ENCODE data around the gene LIN28B. TPM values are rescaled to one million over a fixed set of nuclear protein-coding genes. Genes with fewer than 3 reads are reported as not detected.
"Not testable (repeated sequence)": the region's sequence is repeated elsewhere in the genome, so short reads cannot be mapped to it uniquely, and the experiment has no call there.

The LIN28B gene
- total and polyA plus RNA-seq, 2 of the 4 experiments (the other 2 are of a cell fraction), result not detected

DNA sequence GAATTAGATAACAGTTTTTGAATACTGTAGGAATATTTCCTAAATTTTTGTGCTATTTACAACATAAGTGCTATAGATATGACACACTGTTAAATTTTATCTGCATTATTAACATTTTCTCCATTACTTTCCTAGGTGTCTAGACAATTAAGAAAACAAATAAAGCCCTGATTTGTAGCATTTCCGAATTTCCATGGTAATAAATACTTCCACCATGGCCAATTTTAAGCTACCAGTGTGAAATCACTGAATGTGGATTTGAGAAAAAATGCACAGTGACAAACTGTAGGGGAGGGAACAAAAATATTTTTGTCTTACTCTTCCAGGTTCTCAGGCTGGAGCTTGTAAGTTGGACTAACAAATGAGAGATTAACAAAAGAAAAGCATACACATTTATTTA, 27.9 kb downstream of the LIN28B start:
- Histone ChIP-seq H4K5ac (ENCODE audit: low read depth, low read length) (no peak overlapping the region), H3K4me2 (ENCODE audit: low read depth, low read length) (no peak overlapping the region), H3K4ac (ENCODE audit: low read depth, low read length) (no peak overlapping the region), H3K27me3 (ENCODE audit: control insufficient read depth, insufficient read depth, low read length) (0 out of 2 replicates have a peak, but pooled peaks cover 1% of the 10 kb centered on the region), H3K9ac (ENCODE audit: low read depth, low read length) (no peak overlapping the region), H4K91ac (ENCODE audit: insufficient read depth, low read depth, low read length) (no peak overlapping the region), H2BK15ac (ENCODE audit: low read depth, low read length) (no peak overlapping the region), H3K9me3 (ENCODE audit: control insufficient read depth, insufficient read depth, low read length) (no peaks in the 10 kb centered on the region), H3K4me3 (ENCODE audit: insufficient read depth, low read depth, low read length) (no peak overlapping the region), H2AFZ (replicated peaks; ENCODE audit: low read length, poor library complexity) (no peak overlapping the region), H2BK120ac (ENCODE audit: low read depth, low read length) (no peak overlapping the region), H2AK5ac (ENCODE audit: low read depth, low read length) (no peak overlapping the region), H4K8ac (ENCODE audit: low read depth in 2 of 2, low read length in 2 of 2) (no peak overlapping the region), H3K18ac (ENCODE audit: low read depth, low read length) (no peak overlapping the region), H3K36me3 (ENCODE audit: control insufficient read depth, insufficient read depth, low read length) (no peaks in the 10 kb centered on the region), H4K20me1 (ENCODE audit: insufficient read depth, low read length) (no peaks in the 10 kb centered on the region), H2AK9ac (replicated peaks; ENCODE audit: low read depth, low read length, poor library complexity) (no peak overlapping the region), H3K27ac (ENCODE audit: insufficient read depth, low read length) (no peak overlapping the region), H3K14ac (replicated peaks; ENCODE audit: low read depth, low read length) (no peak overlapping the region), H2BK5ac (ENCODE audit: low read depth, low read length, poor library complexity, severe bottlenecking) (no peak overlapping the region), H3K4me1 (ENCODE audit: control insufficient read depth, insufficient read depth, low read length) (no peaks in the 10 kb centered on the region), H2BK20ac (ENCODE audit: low read depth, low read length) (no peak overlapping the region), H3K56ac (ENCODE audit: extremely low read depth, insufficient read depth, low read length) (no peak overlapping the region), H3K79me1 (ENCODE audit: low read depth in 1 of 2, low read length in 2 of 2) (no peaks in the 10 kb centered on the region), H3K9me1 (ENCODE audit: insufficient read depth, low read length) (no peaks in the 10 kb centered on the region), H3K23ac (ENCODE audit: low read depth, low read length) (no peak overlapping the region)
- BruUV-seq (replicated peaks), result no TSS peak
- TF ChIP-seq MXI1 (IDR thresholded peaks at IDR 0.05; ENCODE audit: borderline replicate concordance, low read depth, low read length) (no peak), RAD21 (IDR thresholded peaks at IDR 0.05; ENCODE audit: low read length) (no peak)
- TF ChIP-seq, protein P1, sequence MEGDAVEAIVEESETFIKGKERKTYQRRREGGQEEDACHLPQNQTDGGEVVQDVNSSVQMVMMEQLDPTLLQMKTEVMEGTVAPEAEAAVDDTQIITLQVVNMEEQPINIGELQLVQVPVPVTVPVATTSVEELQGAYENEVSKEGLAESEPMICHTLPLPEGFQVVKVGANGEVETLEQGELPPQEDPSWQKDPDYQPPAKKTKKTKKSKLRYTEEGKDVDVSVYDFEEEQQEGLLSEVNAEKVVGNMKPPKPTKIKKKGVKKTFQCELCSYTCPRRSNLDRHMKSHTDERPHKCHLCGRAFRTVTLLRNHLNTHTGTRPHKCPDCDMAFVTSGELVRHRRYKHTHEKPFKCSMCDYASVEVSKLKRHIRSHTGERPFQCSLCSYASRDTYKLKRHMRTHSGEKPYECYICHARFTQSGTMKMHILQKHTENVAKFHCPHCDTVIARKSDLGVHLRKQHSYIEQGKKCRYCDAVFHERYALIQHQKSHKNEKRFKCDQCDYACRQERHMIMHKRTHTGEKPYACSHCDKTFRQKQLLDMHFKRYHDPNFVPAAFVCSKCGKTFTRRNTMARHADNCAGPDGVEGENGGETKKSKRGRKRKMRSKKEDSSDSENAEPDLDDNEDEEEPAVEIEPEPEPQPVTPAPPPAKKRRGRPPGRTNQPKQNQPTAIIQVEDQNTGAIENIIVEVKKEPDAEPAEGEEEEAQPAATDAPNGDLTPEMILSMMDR (conservative IDR thresholded peaks at IDR 0.05; ENCODE audit: low read depth, low read length), result no peak
- ATAC-seq (ENCODE audit: low read depth) (no peak), DNase-seq (no peak)
- in situ Hi-C loops (cut with MboI; ENCODE audit: low sequenced_read_pairs), result no loop called here
- dilution Hi-C loops (cut with HindIII; ENCODE audit: low sequenced_read_pairs, unreplicated experiment), result no loop called here
- ChIA-PET POLR2A (ENCODE audit: unreplicated experiment) (no interaction called here), CTCF (no interaction called here)
- intact Hi-C loops (cut with micrococcal nuclease), result no loop called here
- no CpG with 5 or more reads among the region's 1 CpG for WGBS, 2 experiments (ENCODE audit: extremely low coverage in 2 of 2, insufficient read length in 1 of 2)

DNA sequence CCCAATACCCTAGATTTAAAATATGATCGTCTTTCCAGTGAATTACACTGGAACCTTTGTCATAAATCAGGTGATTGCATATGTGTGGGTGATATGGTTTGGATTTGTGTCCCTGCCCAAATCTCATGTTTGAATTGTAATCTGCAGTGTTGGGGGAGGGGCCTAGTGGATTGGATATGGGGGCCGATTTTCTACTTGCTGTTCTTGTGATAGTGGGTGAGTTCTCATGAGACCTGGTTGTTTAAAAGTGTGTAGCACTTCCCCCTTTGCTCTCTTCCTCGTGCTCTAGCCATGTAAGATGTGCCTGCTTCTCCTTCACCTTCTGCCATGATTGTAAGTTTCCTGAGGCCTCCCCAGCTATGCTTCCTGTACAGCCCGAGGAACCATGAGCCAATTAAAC, 29.0 kb downstream of the LIN28B start:
- H3K4me3 ChIP-seq (ENCODE audit: insufficient read depth, low read depth, low read length); H2BK20ac ChIP-seq (ENCODE audit: low read depth, low read length); H4K5ac ChIP-seq (ENCODE audit: low read depth, low read length); POLR2A ChIA-PET (ENCODE audit: unreplicated experiment); H3K18ac ChIP-seq (ENCODE audit: low read depth, low read length); DNase-seq; ATAC-seq (ENCODE audit: low read depth); H3K27ac ChIP-seq (ENCODE audit: insufficient read depth, low read length); intact Hi-C loops (cut with micrococcal nuclease); BruUV-seq (replicated peaks); H3K79me1 ChIP-seq (ENCODE audit: low read depth in 1 of 2, low read length in 2 of 2); H2BK15ac ChIP-seq (ENCODE audit: low read depth, low read length); H4K20me1 ChIP-seq (ENCODE audit: insufficient read depth, low read length); H3K36me3 ChIP-seq (ENCODE audit: control insufficient read depth, insufficient read depth, low read length); H2BK120ac ChIP-seq (ENCODE audit: low read depth, low read length); H3K56ac ChIP-seq (ENCODE audit: extremely low read depth, insufficient read depth, low read length); H3K4ac ChIP-seq (ENCODE audit: low read depth, low read length); H3K9ac ChIP-seq (ENCODE audit: low read depth, low read length); H4K8ac ChIP-seq (ENCODE audit: low read depth in 2 of 2, low read length in 2 of 2); H3K27me3 ChIP-seq (ENCODE audit: control insufficient read depth, insufficient read depth, low read length); H3K4me1 ChIP-seq (ENCODE audit: control insufficient read depth, insufficient read depth, low read length); dilution Hi-C loops (cut with HindIII; ENCODE audit: low sequenced_read_pairs, unreplicated experiment); in situ Hi-C loops (cut with MboI; ENCODE audit: low sequenced_read_pairs); H2AK5ac ChIP-seq (ENCODE audit: low read depth, low read length); H3K23ac ChIP-seq (ENCODE audit: low read depth, low read length); CTCF ChIA-PET; H2AFZ ChIP-seq (replicated peaks; ENCODE audit: low read length, poor library complexity); H3K9me1 ChIP-seq (ENCODE audit: insufficient read depth, low read length); H2AK9ac ChIP-seq (replicated peaks; ENCODE audit: low read depth, low read length, poor library complexity); H4K91ac ChIP-seq (ENCODE audit: insufficient read depth, low read depth, low read length); H2BK5ac ChIP-seq (ENCODE audit: low read depth, low read length, poor library complexity, severe bottlenecking); H3K4me2 ChIP-seq (ENCODE audit: low read depth, low read length); H3K14ac ChIP-seq (replicated peaks; ENCODE audit: low read depth, low read length); H3K9me3 ChIP-seq (ENCODE audit: control insufficient read depth, insufficient read depth, low read length): not testable (repeated sequence)
- WGBS, 2 experiments (ENCODE audit: extremely low coverage in 2 of 2, insufficient read length in 1 of 2), result no CpG with 5 or more reads among the region's 4 CpGs
